Measurements from ENCODE around the gene DNASE1L1. TPM values are rescaled to one million over a fixed set of nuclear protein-coding genes. Genes with fewer than 3 reads are reported as not detected.
A peak's percentile ranks its signal among the peaks of the same experiment; 100 is the strongest.

DNASE1L1 gene
- total and polyA plus RNA-seq, 2 of the 13 experiments (the other 11 are each of a cell fraction or from before 2014, with no cell fraction given): 4.7 to 12.3 TPM

GRCh38 chrX:154401045-154401799 lies 7.8 kb downstream of the DNASE1L1 start (continued):
- TF ChIP-seq GATAD1 (CRISPR knock-in tag; IDR thresholded peaks at IDR 0.05): 0 out of 2 replicates have a peak, but pooled peaks have one; percentile 36
- TF ChIP-seq MLLT10 (CRISPR knock-in tag; IDR thresholded peaks at IDR 0.05): no peak
- TF ChIP-seq SIX1 (CRISPR knock-in tag; IDR thresholded peaks at IDR 0.05; ENCODE audit: borderline replicate concordance): no peak
- TF ChIP-seq ZNF709 (CRISPR knock-in tag; IDR thresholded peaks at IDR 0.05): no peak
- no peak for TF ChIP-seq ETV5 (CRISPR knock-in tag; IDR thresholded peaks at IDR 0.05; ENCODE audit: borderline replicate concordance)
- TF ChIP-seq U2AF2 (IDR thresholded peaks at IDR 0.05; ENCODE audit: low read depth, low read length): no peak
- TF ChIP-seq NFRKB (IDR thresholded peaks at IDR 0.05): no peak
- no peak for TF ChIP-seq TEAD2 (CRISPR knock-in tag; IDR thresholded peaks at IDR 0.05)
- TF ChIP-seq NR2C2 (CRISPR knock-in tag; IDR thresholded peaks at IDR 0.05; ENCODE audit: borderline replicate concordance): no peak
- no peak for TF ChIP-seq ZNF30 (CRISPR knock-in tag; IDR thresholded peaks at IDR 0.05)
- no peak for TF ChIP-seq MED8 (CRISPR knock-in tag; IDR thresholded peaks at IDR 0.05; ENCODE audit: insufficient replicate concordance)
- TF ChIP-seq MTERF4 (CRISPR knock-in tag; IDR thresholded peaks at IDR 0.05): no peak
- no peak for TF ChIP-seq ZSCAN20 (CRISPR knock-in tag; IDR thresholded peaks at IDR 0.05; ENCODE audit: borderline replicate concordance)
- TF ChIP-seq ELK4 (CRISPR knock-in tag; IDR thresholded peaks at IDR 0.05; ENCODE audit: borderline replicate concordance): no peak
- TF ChIP-seq MIXL1 (CRISPR knock-in tag; IDR thresholded peaks at IDR 0.05): no peak
- TF ChIP-seq CBX2 (IDR thresholded peaks at IDR 0.05; ENCODE audit: low read depth, low read length): no peak
- TF ChIP-seq CBX2 (CRISPR knock-in tag; IDR thresholded peaks at IDR 0.05; ENCODE audit: low read depth): no peak
- no peak for TF ChIP-seq PAX8 (CRISPR knock-in tag; IDR thresholded peaks at IDR 0.05; ENCODE audit: borderline replicate concordance)
- TF ChIP-seq NFE2 (CRISPR knock-in tag; IDR thresholded peaks at IDR 0.05): no peak
- TF ChIP-seq PHF5A (CRISPR knock-in tag; IDR thresholded peaks at IDR 0.05; ENCODE audit: low read depth, unreplicated experiment): peak; percentile 70
- no peak for TF ChIP-seq KLF6 (CRISPR knock-in tag; IDR thresholded peaks at IDR 0.05)
- no peak for TF ChIP-seq RAD51 (IDR thresholded peaks at IDR 0.05; ENCODE audit: borderline replicate concordance)
- no peak for TF ChIP-seq ZBTB1 (CRISPR knock-in tag; IDR thresholded peaks at IDR 0.05; ENCODE audit: borderline replicate concordance)
- TF ChIP-seq ARID4A (CRISPR knock-in tag; IDR thresholded peaks at IDR 0.05; ENCODE audit: borderline replicate concordance): peak; percentile 28; the same call in 1 of the 2 replicates

All from HepG2 (cell line).